Keratinocyte (primary cell): Measurements from ENCODE around the gene NUCKS1.

Experiments
- CTCF ChIP-seq, 3 experiments: IDR thresholded peaks in 1 of 3; conservative IDR thresholded peaks in 1 of 3; optimal IDR thresholded peaks in 1 of 3; 2 replicates in 2 of 3; 3 replicates in 1 of 3; pipeline versions ENCODE3 to v1.5.1; 2011; ENCODE audit warnings: low read length in 3 of 3, mild to moderate bottlenecking in 3 of 3, moderate library complexity in 2 of 3, control low read depth in 1 of 3, inconsistent platforms in 1 of 3; ENCODE audit not compliant: insufficient read depth in 2 of 3; ENCODE audit errors: extremely low read depth in 1 of 3
- EZH2 ChIP-seq: IDR thresholded peaks from one replicate; pipeline ENCODE4 v1.6.1; 2012; ENCODE audit warnings: inconsistent platforms, mild to moderate bottlenecking, low read length, moderate library complexity

GRCh38 chr1:205719015-205719414 is 31.0 kb downstream of the NUCKS1 start:
- TF ChIP-seq CTCF (optimal IDR thresholded peaks at IDR 0.05 in 1 of 3, IDR thresholded peaks at IDR 0.05 in 1 of 3, conservative IDR thresholded peaks at IDR 0.05 in 1 of 3; ENCODE audit: extremely low read depth in 1 of 3, insufficient read depth in 2 of 3, low read length in 3 of 3) (no peak), EZH2 (no peak)
